GM06990 (cell line): ENCODE data around the gene TRIM38.

ENCODE experiments used
- DNase-seq: peaks from one replicate; pipeline ENCODE4 v3.0.0-alpha.2; 2011; ENCODE audit not compliant: insufficient read length; ENCODE audit errors: extremely low read depth
- H3K27me3 ChIP-seq: replicated peaks from 2 replicates; pipeline ENCODE4 v1.6.0; 2011; ENCODE audit warnings: low read length; ENCODE audit not compliant: control insufficient read depth, insufficient read depth
- H3K36me3 ChIP-seq: 2 replicates; pipeline ENCODE4 v1.5.1; 2011; ENCODE audit warnings: low read length; ENCODE audit not compliant: control insufficient read depth, insufficient read depth
- H3K4me3 ChIP-seq: replicated peaks from 2 replicates; pipeline ENCODE4 v1.5.1; 2011; ENCODE audit warnings: low read depth, mild to moderate bottlenecking, control low read depth, low read length
- TF ChIP-seq, protein P1 (sequence below): IDR thresholded peaks from 2 replicates; pipeline ENCODE4 v1.5.1; 2011; ENCODE audit warnings: low read length, control low read depth, mild to moderate bottlenecking, inconsistent platforms; ENCODE audit not compliant: insufficient read depth, poor library complexity, severe bottlenecking

TRIM38 gene

GRCh38 chr6:25950297-25950696 is 12.3 kb upstream of the TRIM38 start:
- no peak for DNase-seq
- Histone ChIP-seq H3K4me3 (no peak overlapping the region), H3K27me3 (no peaks in the 10 kb centered on the region), H3K36me3 (no peaks in the 10 kb centered on the region)
- TF ChIP-seq, protein P1, sequence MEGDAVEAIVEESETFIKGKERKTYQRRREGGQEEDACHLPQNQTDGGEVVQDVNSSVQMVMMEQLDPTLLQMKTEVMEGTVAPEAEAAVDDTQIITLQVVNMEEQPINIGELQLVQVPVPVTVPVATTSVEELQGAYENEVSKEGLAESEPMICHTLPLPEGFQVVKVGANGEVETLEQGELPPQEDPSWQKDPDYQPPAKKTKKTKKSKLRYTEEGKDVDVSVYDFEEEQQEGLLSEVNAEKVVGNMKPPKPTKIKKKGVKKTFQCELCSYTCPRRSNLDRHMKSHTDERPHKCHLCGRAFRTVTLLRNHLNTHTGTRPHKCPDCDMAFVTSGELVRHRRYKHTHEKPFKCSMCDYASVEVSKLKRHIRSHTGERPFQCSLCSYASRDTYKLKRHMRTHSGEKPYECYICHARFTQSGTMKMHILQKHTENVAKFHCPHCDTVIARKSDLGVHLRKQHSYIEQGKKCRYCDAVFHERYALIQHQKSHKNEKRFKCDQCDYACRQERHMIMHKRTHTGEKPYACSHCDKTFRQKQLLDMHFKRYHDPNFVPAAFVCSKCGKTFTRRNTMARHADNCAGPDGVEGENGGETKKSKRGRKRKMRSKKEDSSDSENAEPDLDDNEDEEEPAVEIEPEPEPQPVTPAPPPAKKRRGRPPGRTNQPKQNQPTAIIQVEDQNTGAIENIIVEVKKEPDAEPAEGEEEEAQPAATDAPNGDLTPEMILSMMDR = no peak

GRCh38 chr6:25951296-25952032 is 11.1 kb upstream of the TRIM38 start:
- TF ChIP-seq, protein P1 = no peak
- H3K4me3 ChIP-seq = no peak overlapping the region
- DNase-seq = no peak
- H3K27me3 ChIP-seq = no peaks in the 10 kb centered on the region
- no peaks in the 10 kb centered on the region for H3K36me3 ChIP-seq

DNA sequence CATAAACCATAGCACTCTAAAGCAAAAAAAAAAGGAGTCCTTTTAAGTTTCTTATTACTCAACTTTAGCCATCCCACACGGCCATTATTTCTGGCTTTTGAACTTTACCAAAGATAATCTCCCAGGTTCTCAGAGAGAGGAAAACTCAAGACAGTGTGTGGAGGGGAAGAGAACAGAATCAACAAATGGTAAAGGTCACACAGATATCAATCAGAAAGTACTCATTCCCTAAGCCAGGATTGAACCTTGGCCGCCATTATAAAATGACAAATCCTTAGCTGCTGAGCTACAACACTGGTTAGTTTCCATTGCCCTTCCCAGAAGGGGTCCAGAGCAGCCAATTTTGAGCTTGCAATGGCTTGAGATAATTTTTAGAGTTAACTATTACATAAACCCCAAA is 10.1 kb upstream of the TRIM38 start:
- no peaks in the 10 kb centered on the region for H3K27me3 ChIP-seq
- no peak for DNase-seq
- no peaks in the 10 kb centered on the region for H3K36me3 ChIP-seq
- no peak overlapping the region for H3K4me3 ChIP-seq
- TF ChIP-seq, protein P1 = no peak

- TF ChIP-seq, protein P1 = no peak
- H3K27me3 ChIP-seq = no peaks in the 10 kb centered on the region
- no peak overlapping the region for H3K4me3 ChIP-seq
- DNase-seq = no peak
- H3K36me3 ChIP-seq = no peaks in the 10 kb centered on the region
Observed at GRCh38 chr6:25953733-25954132, 8.9 kb upstream of the TRIM38 start.

DNA sequence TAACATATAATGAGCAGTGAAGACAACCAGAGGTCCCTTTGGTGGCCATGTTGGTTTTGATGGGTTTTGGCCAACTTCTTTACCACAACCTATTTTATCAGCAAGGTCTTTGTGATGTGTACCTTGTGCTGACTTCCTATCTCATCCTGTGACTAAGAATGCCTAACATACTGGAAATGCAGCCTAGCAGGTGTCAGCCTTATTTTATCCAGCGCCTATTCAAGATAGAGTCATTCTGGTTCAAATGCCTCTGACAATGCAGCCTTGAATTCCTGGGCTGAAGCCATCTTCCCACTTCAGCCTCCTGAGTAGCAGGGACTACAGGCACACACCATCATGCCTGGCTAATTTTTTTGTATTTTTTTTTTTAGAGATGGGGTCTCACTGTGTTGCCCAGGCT is 7.8 kb upstream of the TRIM38 start:
- H3K36me3 ChIP-seq = no peaks in the 10 kb centered on the region
- H3K27me3 ChIP-seq = no peaks in the 10 kb centered on the region
- no peak for DNase-seq
- no peak overlapping the region for H3K4me3 ChIP-seq
- TF ChIP-seq, protein P1 = no peak

- H3K4me3 ChIP-seq = no peak overlapping the region
- TF ChIP-seq, protein P1 = no peak
Observed at GRCh38 chr6:25956226-25956625, 6.4 kb upstream of the TRIM38 start.

More at GRCh38 chr6:25956226-25956625, 6.4 kb upstream of the TRIM38 start:
- Histone ChIP-seq H3K27me3 (no peaks in the 10 kb centered on the region), H3K36me3 (no peaks in the 10 kb centered on the region)
- no peak for DNase-seq
